GM19193 (cell line): ENCODE measurements around the gene TNIP2.

Experiments used
- POLR2A ChIP-seq: IDR thresholded peaks from 4 replicates; pipeline ENCODE4 v1.6.1; 2011; ENCODE audit not compliant: insufficient read depth, insufficient read length; ENCODE audit errors: extremely low read depth

The TNIP2 gene

DNA sequence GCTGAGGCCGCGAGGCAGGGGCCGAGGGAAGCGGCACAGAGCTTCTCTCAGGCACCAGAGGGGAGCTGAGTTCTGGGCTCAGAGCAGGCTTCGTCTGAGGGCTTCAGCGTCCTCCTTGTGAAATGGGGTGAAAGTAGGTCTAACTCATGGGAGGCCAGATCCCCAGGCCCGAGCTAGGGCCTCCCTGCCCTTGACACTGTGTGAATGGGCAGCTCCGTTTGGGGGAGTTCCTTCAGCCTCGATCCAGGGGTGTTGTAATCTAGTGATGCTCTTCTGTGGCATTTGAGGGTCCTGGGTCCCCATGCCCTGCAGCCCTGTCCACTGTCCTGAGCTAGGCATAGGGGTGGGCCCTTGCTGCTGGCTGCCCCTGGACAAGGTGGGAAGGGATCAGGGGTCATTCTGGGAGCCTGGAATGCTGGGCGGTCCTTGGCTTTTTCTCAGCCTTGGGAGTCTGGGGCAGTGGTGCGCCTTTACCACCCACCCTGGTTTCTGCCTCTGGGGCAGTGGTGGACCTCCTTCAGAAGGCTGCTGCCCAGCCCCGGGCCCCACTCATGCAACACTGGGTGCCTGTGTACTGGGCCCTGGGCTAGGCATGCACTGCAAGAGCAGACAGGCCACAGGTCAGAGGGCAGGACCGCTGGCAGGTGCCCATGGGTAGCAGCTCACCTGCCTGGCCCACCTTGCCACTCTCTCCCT is 40.9 kb upstream of the TNIP2 start:
- TF ChIP-seq POLR2A = no peak

DNA sequence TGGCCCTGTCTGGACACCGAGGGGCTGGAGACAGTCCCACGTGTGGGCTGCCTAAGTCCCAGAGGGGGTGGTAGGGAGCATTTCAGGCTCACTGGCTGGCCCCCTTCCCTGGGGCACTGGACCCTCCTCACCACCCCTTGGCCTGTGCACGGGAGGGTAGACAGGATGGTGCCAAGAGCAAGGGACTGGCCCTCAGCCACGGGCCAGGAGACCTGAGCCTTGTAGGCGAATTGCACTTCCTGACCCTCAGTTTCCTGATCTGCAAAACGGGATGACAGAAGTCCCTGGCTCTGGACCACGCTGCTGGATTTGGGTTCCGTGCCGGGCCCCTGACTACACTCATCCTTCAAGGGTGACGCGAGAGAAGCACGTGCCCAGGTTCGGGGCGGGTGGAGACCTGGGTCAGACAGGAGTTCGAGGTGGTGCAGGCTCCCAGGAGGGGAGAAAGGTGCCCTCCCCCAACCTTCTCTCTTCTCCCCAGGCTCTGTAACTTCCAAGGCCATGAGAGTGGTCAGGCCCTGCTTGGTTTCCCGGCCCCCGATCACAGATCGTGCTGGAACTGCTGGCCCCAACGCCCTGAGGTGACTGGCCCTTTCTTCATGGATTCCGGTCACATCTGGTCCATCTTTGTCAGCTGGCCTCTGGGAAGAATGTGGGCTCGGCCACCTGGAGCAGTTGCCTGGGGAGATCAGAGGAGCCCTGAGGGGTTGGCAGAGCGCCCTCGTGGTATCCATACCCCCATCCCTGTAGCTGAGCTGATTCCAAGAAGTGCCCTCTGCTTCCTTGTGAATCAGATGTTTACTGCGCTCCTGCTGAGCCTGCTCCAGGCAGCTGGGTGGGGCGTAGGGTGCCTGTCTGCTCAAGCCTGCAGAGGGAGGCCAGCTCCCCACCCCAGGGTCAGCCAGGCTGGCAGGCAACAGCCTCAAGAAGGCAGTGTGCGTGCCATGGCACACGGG is 40.0 kb upstream of the TNIP2 start:
- TF ChIP-seq POLR2A = no peak

DNA sequence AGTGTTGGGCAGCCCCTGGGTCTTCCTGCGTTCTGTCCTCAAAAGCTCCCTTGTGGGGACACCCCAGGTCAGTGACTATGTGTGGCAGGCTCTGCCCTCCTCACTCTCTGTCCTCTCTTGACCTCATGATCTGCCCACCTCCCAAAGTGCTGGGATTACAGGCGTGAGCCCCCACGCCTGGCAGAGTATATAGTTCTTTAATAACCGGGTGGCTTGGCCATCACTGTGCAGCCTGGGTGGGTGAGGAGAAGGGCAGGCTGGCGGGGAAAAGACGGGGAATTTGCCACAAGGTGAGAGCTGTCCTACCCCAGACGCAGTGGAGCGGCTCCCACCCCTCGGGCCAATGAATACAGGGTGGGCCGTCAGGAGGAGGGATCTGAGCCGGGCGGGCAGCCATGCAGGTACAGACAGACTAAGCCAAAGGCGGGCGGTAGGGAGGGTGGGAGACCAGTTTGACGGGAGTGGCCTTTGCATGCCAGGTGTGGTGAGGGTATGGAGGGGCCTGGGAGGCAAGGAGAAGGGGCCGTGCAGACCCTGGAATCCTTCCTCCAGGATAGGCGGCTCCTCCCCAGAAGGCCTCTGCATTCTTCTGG is 39.3 kb upstream of the TNIP2 start:
- no peak for TF ChIP-seq POLR2A

DNA sequence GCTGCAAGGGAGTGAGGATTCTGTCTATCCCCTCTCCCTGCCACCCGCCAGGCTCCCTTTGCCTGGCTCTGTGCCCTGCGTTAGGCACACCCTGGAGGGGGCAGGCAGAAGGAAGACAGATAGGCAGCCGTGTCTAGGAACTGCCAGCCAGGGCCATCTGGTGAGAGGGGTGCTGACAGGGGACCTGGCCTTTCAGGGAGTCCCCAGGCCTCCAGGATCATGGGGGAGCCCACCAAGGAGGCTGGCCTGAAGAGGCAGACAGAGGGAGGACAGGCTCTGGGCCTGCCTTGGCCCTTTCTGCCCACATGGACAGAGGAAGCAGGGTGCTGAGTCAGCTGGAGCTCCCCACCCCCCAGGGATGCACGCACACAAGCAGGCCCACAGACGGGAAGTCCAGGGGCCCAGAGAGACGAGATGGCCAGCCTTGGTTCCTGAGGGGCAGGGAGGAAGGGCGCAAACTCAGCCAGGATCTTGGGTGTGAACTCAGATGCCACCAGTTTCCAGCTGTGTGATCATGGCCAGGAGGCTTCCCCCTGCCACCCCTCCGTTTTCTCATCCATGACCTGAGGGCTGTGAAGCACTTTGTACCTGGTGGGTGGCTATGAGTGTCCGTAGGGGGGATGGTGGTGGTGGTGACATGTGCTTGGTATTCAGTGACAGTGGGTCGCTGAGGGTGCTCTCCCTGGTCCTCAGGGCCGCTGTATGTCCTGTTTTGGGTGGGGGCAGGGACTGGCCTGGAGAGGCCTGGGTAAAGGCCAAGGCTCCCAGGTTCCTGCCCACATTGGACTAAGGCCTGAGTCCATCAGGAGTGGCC is 38.6 kb upstream of the TNIP2 start:
- TF ChIP-seq POLR2A = no peak

DNA sequence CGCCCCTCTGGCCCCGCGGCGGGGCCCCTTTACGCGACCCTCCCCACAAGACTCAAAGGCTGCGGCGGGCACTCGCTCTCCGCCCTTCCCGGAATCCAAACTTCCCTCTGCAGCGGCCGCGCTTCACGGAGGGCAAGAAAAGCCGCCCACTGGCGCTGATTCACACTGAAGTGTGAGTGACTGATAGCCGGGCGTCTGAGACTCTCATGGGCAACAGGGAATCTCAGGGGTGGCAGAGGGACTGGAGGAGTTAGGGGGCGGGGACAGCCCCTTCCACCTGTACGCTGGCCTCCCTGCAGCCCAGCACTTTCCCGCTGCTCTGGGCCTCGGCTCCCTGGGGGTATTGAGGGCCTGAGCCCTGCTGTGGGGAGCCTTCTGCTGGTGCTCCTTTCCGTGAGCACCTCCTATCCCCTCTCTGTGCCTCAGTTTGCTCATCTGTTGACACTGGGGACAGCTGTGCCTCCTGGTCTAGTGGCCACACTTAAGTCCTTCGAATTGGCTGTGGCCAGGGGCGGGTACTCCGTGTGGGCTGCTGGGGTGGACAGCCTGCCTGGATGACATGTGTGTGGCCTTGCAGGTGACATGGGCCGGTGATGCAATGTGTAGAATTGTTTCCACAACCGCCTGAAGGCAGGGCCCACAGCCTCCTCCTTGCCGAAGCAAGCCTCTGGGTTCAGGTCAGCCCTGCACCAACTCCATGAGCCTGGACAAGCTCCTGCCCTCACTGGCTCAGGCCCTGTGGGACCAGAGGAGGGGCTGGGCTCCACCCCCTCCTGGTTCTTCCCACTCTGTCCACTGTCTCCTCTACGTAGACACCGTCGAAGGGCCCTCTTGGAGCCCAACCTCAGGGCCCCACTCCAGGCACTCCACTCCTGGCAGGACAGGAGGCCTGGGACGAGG is 37.7 kb upstream of the TNIP2 start:
- TF ChIP-seq POLR2A = no peak

DNA sequence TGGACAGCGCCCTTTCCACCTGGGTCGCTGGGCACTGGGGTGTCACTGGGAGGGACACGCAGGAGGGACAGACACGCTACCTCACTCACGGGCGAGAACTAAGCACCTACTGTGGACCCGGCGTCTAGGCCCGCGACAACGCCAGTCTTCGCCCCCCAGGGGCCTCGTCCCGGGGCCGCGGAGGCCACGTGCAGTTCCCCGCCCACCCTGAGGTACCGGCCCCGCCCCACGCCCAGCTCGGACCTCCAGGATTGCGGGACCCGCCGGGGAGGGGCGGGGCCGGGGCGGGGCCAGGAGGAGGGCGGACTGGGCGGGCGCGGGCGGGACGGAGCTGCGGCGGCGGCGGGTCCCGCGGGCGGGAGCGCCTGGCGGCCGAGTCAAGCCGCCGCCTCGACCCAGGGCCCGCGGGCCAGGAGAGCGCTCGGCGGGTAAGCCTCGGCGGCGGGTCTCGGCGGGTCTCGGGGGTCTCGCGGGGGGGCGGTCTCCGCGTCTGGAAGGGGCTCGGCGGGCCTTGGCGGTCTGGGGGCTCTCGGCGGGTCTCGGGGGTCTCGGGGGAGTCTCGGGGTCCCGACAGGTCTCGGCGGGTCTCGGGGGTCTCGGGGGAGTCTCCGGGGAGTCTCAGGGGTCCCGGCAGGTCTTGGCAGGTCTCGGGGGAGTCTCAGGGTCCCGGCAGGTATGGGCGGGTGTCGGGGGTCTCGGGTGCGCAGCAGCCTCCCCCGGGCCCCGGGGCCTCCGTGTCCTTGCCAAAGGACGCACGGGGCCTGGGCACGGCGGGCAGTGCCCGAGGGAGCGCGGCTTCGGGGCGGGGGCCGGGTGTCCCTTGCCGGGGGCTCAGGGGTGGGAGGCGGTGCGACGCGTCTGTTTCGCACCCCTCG is 36.8 kb upstream of the TNIP2 start, which contains the start of gene SH3BP2:
SH3BP2 (plus strand) TSS at position 375 of the 875 bp plus-strand sequence. CDS start 27,533 bp downstream, outside the sequence.
- TF ChIP-seq POLR2A = no peak

DNA sequence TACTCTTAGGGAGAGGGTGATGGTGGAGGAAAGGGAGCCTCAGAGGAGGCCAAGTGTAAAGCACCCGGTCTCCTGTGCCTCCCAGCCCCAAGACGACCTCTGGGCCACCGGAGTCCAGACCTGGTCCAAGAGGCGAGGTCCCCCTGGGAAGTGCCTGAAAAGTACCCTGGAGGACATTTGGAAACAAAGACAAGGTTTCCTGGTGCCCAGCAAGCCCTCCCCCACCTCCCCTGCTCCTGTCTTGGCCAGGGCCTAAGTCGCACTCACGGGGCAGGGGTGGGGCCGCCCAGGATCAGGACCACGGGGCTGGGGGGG is 36.2 kb upstream of the TNIP2 start:
- no peak for TF ChIP-seq POLR2A

DNA sequence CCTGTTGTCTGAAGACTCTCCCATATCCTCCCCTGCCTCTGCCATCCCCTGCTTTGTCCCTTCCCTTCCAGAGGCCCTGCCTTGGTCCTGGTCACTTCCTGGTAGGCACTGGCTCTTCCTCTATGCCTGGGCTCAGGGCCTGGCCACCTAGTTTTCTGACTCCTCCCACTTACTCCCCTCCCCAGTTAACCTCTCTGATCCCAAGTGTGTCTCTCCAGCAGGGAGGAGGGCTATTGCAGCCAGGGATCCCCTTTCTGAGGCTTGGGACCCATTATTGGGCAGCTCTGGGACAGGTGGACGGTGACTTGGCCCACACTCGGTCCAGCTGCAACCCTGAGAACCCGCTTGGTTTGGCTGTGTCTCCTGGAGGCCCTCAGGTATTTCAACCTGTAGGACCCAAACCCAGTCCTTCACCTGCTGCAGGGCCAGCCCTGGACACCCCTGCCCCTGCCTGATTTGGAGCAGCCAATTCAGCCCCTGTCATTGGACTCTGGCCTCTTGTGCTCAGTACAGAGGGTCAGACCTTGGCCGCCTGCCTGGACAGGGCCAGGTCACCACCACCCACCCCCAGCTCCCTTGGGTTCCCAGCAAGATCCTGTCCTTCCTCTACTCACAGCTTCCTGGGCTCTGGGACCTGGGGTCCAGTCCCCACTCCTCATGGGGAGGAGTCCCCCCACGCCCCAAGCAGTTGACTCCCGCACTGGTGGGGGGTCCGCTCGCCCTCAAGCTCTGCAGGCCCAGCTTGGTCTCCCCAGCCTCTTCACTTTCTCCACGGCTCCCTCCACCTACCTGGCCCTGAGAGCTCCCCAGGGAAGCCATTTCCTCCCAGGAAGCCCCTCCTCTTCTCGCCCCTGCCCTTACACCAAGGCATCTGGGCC is 35.6 kb upstream of the TNIP2 start:
- no peak for TF ChIP-seq POLR2A

DNA sequence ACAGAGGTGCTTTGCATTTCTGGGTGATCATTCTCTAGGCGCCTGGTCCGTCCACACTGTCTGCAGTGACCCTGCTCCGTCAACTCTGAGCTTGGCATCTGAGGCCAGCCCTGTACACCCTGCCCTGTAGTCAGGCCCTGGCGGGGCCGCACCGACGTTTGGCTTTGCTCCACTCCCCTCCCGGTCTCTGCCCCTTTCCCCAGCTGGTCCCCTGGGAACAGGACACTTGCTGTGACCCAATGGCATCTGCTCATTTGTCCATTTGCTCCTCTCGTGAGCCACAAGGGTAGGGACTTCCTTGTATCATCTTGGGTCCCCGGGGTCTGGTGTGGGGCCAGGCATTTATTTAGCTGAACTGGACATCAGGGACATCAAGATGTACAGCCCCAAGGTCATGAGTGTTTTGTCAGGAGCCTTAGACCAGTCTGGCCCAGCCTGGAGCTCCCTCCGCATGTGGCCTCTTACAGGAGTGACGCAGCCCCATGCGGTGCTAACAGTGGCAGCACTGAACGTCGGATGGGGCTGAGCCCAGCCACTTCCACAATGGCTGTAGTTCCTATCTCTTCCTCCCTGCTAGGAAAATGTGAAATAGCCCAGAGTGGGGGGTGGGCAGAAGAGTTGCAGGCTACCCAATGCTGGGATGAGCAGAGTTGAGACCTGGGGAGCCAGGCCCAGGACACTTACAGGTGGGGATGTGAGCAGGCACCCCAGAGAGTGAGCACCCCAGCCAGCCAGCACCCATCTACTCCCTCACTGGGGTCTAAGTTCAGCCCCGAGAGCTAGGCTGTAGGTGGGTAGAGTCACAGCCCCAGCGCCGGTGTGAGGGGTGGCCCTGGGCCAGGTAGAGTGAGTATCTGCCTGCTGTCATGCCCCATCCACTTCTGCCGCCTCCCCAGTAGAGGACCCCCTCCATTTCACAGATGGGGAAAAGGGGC is 34.7 kb upstream of the TNIP2 start:
- no peak for TF ChIP-seq POLR2A

DNA sequence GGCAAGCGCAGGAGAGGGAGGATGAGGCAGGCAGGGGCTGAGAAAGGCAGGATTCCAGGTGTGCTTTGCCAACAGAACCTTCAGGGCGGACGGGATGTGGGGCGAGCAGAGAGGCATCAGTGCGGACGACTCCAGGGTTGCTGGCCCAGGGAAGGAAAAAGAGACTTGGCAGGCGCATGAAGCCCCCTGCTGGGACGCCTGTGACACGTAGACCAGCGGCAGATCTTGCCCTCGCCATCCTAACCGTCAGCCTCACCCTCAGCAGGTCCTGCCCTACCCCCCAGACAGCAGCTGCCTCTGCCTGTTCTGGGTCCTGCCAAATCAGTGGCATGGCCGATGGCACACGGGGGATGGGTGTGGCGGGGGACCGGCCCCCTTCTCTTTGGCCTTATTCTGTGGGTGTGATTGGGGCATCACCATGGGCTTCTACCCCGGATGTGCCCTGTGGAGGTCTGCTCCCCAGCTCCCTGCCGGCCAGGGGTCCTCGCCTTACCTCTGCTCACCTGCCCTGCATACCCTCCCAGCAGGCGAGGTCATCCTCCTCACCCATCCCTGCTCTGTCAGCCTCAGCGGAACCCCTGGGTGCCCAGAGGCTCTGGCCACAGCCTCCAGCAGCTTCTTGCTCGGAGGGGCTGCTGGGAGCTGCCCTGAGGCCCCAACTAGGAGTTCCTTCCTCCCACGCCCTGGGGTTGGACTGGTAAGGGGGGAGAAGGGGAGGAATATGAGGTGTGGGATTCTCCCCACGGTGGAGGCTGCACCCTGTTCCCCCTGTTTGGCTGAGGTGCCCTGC is 33.9 kb upstream of the TNIP2 start:
- TF ChIP-seq POLR2A = no peak
